GM23338 (cell line): Measurements from ENCODE around the gene MBNL1. TPM values are rescaled to one million over a fixed set of nuclear protein-coding genes. Genes with fewer than 3 reads are reported as not detected.

Experiments
- ATAC-seq: fragments of 200-7000 bp; cut with Tn5 transposase; 3 replicates; pipeline ENCODE4 v1.9.1; 2020
- DNase-seq: peaks from one replicate; pipeline ENCODE4 v3.0.0-alpha.2; 2015; ENCODE audit warnings: low spot score
- H2AFZ ChIP-seq: fragments of 200-600 bp; sonication (generic); 2 replicates; pipeline ENCODE4 v1.8.0; 2016; ENCODE audit warnings: antibody characterized with exemption, mild to moderate bottlenecking, moderate library complexity
- H3F3A ChIP-seq: fragments of 200-600 bp; sonication (generic); replicated peaks from 2 replicates; pipeline ENCODE4 v1.8.0; 2017; ENCODE audit warnings: antibody characterized with exemption, mixed run types, low read depth
- H3K27ac ChIP-seq: fragments of 200-600 bp; sonication (generic); 2 replicates; pipeline ENCODE4 v1.6.1; 2016; ENCODE audit warnings: low read depth
- H3K27me3 ChIP-seq: fragments of 200-600 bp; sonication (generic); 2 replicates; pipeline ENCODE4 v1.8.0; 2016; ENCODE audit warnings: mild to moderate bottlenecking, mixed run types, moderate library complexity; ENCODE audit not compliant: insufficient read depth
- H3K36me3 ChIP-seq: fragments of 200-600 bp; sonication (generic); 2 replicates; pipeline ENCODE4 v1.8.0; 2016; ENCODE audit warnings: mild to moderate bottlenecking; ENCODE audit not compliant: insufficient read depth
- H3K4me1 ChIP-seq: fragments of 200-600 bp; sonication (generic); 2 replicates; pipeline ENCODE4 v1.8.0; 2016; ENCODE audit warnings: mild to moderate bottlenecking, moderate library complexity; ENCODE audit not compliant: insufficient read depth
- H3K4me2 ChIP-seq: fragments of 200-600 bp; sonication (generic); 2 replicates; pipeline ENCODE4 v1.7.1; 2017; ENCODE audit warnings: mixed run types
- H3K4me3 ChIP-seq: fragments of 200-600 bp; sonication (generic); 2 replicates; pipeline ENCODE4 v1.6.1; 2016; ENCODE audit warnings: mixed run types
- H3K79me2 ChIP-seq: fragments of 200-600 bp; sonication (generic); replicated peaks from 2 replicates; pipeline ENCODE4 v1.8.0; 2017; ENCODE audit warnings: mild to moderate bottlenecking; ENCODE audit not compliant: insufficient read depth
- H3K9me2 ChIP-seq: fragments of 200-600 bp; sonication (generic); 2 replicates; pipeline ENCODE4 v1.8.0; 2017; ENCODE audit not compliant: insufficient read depth
- H4K20me1 ChIP-seq: fragments of 200-600 bp; sonication (generic); replicated peaks from 2 replicates; pipeline ENCODE4 v1.8.0; 2017; ENCODE audit warnings: mild to moderate bottlenecking; ENCODE audit not compliant: insufficient read depth
- H3K27ac Mint-ChIP-seq: 2 replicates; pipeline ENCODE4 v1.8.0; 2020; ENCODE audit warnings: inconsistent platforms, mild to moderate bottlenecking, moderate library complexity, mixed read lengths
- H3K27me3 Mint-ChIP-seq: 3 replicates; pipeline ENCODE4 v1.8.0; 2022; ENCODE audit warnings: low read depth, mild to moderate bottlenecking, moderate library complexity, mixed read lengths, inconsistent platforms; ENCODE audit not compliant: insufficient read depth, poor library complexity
- H3K36me3 Mint-ChIP-seq: 3 replicates; pipeline ENCODE4 v1.8.0; 2021; ENCODE audit warnings: low read depth, mild to moderate bottlenecking, inconsistent platforms, moderate library complexity, mixed read lengths
- H3K4me1 Mint-ChIP-seq: 3 replicates; pipeline ENCODE4 v1.8.0; 2020; ENCODE audit warnings: mild to moderate bottlenecking, inconsistent platforms, mixed read lengths
- H3K4me3 Mint-ChIP-seq: 3 replicates; pipeline ENCODE4 v1.8.0; 2021; ENCODE audit warnings: moderate library complexity, mild to moderate bottlenecking, inconsistent platforms, mixed read lengths
- H3K9me3 Mint-ChIP-seq: 3 replicates; pipeline ENCODE4 v1.8.0; 2020; ENCODE audit warnings: moderate library complexity, mild to moderate bottlenecking, inconsistent platforms, mixed read lengths
- CREB1 ChIP-seq: fragments of 250-450 bp; sonication (Bioruptor Pico); IDR thresholded peaks from 2 replicates; pipeline ENCODE4 v1.5.0; 2020; ENCODE audit warnings: low read depth, mild to moderate bottlenecking, moderate library complexity
- CTCF ChIP-seq, 2 experiments: fragments of 200-600 bp in 1 of 2; sonication (generic) in 1 of 2; conservative IDR thresholded peaks; 2 replicates each; pipeline versions ENCODE4 v1.5.1 to v1.6.1; 2016 to 2017; ENCODE audit warnings: antibody characterized with exemption in 2 of 2, low read depth in 2 of 2, mild to moderate bottlenecking in 2 of 2, moderate library complexity in 1 of 2
- EZH2phosphoT487 ChIP-seq: fragments of 200-600 bp; sonication (generic); IDR thresholded peaks from one replicate; pipeline ENCODE4 v1.8.1; 2018; ENCODE audit warnings: antibody characterized with exemption; ENCODE audit not compliant: unreplicated experiment
- JUNB ChIP-seq: IDR thresholded peaks from one replicate; pipeline ENCODE4 v1.6.1; 2016; ENCODE audit warnings: antibody characterized with exemption; ENCODE audit not compliant: unreplicated experiment
- POLR2AphosphoS5 ChIP-seq: IDR thresholded peaks from 2 replicates; pipeline ENCODE4 v1.6.1; 2016; ENCODE audit warnings: antibody characterized with exemption, low read depth
- REST ChIP-seq: IDR thresholded peaks from one replicate; pipeline ENCODE4 v1.6.1; 2018; ENCODE audit warnings: antibody characterized with exemption; ENCODE audit not compliant: unreplicated experiment
- STAT1 ChIP-seq: IDR thresholded peaks from one replicate; pipeline ENCODE4 v1.6.1; 2016; ENCODE audit warnings: antibody characterized with exemption; ENCODE audit not compliant: unreplicated experiment
- ZNF114 ChIP-seq: fragments of 250-450 bp; sonication (Bioruptor Pico); IDR thresholded peaks from 2 replicates; pipeline ENCODE4 v1.5.0; 2020; ENCODE audit warnings: mild to moderate bottlenecking, moderate library complexity
- ZNF331 ChIP-seq: fragments of 250-450 bp; sonication (Bioruptor Pico); IDR thresholded peaks from 2 replicates; pipeline ENCODE4 v1.5.0; 2020; ENCODE audit warnings: low read depth, mild to moderate bottlenecking, moderate library complexity
- polyA plus RNA-seq: library from polyadenylated mRNA; unstranded; fragments of >200 nt; fragmentation: Nextera tagmentation; extraction: Ambion mirVana; gene quantifications from 2 replicates; pipeline ENCODE4 v1.2.1, GENCODE V29; 2016
- total RNA-seq: library from RNA; depleted of rRNA; stranded (reverse); fragments of >200 nt; shearing (Covaris generic); gene quantifications from 2 replicates; pipeline ENCODE4 v1.2.3, GENCODE V29; 2014
- TF ChIP-seq, protein P1 (sequence below): fragments of 250-450 bp; sonication (Bioruptor Pico); IDR thresholded peaks from 2 replicates; pipeline ENCODE4 v1.5.0; 2020; ENCODE audit warnings: mild to moderate bottlenecking, moderate library complexity
- TF ChIP-seq, protein P2 (sequence below): IDR thresholded peaks from 2 replicates; pipeline ENCODE4 v1.6.1; 2016; ENCODE audit warnings: antibody characterized with exemption

The MBNL1 gene
- total and polyA plus RNA-seq, 2 experiments from 2014 or later: 9.4 to 23.2 TPM

DNA sequence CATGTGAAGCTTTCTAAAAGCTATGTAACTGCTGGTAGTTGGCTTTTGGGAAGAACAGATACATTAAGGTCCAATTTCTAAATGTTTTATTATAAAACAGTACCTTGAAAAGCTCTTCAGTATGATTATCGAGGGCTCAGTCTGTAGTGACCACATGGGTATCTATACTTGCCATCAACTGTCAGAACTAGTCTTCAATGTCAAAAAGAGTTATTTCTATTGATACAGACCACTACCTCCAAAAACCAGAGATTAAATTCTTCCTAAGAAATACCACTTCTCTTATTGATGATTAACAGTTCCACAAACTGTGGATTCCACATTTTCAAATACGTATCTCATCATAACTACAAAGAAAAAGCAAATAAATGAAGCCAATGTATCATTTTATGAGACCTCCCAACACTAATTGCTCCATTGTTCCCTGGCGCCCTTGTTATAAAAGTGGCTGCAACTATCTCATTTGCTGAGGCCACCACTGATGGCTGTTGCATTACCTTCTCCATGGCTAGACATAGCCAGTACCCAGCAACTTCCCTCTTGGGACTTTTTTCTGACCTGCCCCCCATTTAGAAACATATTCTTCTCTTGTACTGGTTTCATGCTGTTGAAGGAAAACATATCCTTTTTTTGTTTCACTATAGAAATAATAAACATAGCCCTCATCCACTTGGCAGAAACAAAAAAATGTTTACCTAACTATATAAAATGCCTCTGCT lies 33.9 kb upstream of the MBNL1 start:
- DNase-seq: no peak
- no peaks in the 10 kb centered on the region for H4K20me1 ChIP-seq
- no peak for ATAC-seq
- H3K9me2 ChIP-seq: peaks cover 4% of the 10 kb centered on the region; the same call in 1 of the 2 replicates
- H2AFZ ChIP-seq: no peak overlapping the region
- H3K36me3 ChIP-seq: no peaks in the 10 kb centered on the region
- H3K9me3 Mint-ChIP-seq: no peaks in the 10 kb centered on the region
- H3K27me3 Mint-ChIP-seq: peaks cover 1% of the 10 kb centered on the region
- no peak overlapping the region for H3K27ac Mint-ChIP-seq
- no peaks in the 10 kb centered on the region for H3F3A ChIP-seq
- no peak overlapping the region for H3K4me3 Mint-ChIP-seq
- H3K27ac ChIP-seq: no peak overlapping the region
- TF ChIP-seq CTCF (conservative IDR thresholded peaks at IDR 0.05; ENCODE audit: low read depth in 2 of 2) (no peak), EZH2phosphoT487 (no peak), JUNB (no peak), STAT1 (no peak), ZNF114 (CRISPR knock-in tag) (no peak), CREB1 (CRISPR knock-in tag) (no peak), POLR2AphosphoS5 (no peak), REST (no peak), ZNF331 (CRISPR knock-in tag) (no peak)
- TF ChIP-seq, protein P1, sequence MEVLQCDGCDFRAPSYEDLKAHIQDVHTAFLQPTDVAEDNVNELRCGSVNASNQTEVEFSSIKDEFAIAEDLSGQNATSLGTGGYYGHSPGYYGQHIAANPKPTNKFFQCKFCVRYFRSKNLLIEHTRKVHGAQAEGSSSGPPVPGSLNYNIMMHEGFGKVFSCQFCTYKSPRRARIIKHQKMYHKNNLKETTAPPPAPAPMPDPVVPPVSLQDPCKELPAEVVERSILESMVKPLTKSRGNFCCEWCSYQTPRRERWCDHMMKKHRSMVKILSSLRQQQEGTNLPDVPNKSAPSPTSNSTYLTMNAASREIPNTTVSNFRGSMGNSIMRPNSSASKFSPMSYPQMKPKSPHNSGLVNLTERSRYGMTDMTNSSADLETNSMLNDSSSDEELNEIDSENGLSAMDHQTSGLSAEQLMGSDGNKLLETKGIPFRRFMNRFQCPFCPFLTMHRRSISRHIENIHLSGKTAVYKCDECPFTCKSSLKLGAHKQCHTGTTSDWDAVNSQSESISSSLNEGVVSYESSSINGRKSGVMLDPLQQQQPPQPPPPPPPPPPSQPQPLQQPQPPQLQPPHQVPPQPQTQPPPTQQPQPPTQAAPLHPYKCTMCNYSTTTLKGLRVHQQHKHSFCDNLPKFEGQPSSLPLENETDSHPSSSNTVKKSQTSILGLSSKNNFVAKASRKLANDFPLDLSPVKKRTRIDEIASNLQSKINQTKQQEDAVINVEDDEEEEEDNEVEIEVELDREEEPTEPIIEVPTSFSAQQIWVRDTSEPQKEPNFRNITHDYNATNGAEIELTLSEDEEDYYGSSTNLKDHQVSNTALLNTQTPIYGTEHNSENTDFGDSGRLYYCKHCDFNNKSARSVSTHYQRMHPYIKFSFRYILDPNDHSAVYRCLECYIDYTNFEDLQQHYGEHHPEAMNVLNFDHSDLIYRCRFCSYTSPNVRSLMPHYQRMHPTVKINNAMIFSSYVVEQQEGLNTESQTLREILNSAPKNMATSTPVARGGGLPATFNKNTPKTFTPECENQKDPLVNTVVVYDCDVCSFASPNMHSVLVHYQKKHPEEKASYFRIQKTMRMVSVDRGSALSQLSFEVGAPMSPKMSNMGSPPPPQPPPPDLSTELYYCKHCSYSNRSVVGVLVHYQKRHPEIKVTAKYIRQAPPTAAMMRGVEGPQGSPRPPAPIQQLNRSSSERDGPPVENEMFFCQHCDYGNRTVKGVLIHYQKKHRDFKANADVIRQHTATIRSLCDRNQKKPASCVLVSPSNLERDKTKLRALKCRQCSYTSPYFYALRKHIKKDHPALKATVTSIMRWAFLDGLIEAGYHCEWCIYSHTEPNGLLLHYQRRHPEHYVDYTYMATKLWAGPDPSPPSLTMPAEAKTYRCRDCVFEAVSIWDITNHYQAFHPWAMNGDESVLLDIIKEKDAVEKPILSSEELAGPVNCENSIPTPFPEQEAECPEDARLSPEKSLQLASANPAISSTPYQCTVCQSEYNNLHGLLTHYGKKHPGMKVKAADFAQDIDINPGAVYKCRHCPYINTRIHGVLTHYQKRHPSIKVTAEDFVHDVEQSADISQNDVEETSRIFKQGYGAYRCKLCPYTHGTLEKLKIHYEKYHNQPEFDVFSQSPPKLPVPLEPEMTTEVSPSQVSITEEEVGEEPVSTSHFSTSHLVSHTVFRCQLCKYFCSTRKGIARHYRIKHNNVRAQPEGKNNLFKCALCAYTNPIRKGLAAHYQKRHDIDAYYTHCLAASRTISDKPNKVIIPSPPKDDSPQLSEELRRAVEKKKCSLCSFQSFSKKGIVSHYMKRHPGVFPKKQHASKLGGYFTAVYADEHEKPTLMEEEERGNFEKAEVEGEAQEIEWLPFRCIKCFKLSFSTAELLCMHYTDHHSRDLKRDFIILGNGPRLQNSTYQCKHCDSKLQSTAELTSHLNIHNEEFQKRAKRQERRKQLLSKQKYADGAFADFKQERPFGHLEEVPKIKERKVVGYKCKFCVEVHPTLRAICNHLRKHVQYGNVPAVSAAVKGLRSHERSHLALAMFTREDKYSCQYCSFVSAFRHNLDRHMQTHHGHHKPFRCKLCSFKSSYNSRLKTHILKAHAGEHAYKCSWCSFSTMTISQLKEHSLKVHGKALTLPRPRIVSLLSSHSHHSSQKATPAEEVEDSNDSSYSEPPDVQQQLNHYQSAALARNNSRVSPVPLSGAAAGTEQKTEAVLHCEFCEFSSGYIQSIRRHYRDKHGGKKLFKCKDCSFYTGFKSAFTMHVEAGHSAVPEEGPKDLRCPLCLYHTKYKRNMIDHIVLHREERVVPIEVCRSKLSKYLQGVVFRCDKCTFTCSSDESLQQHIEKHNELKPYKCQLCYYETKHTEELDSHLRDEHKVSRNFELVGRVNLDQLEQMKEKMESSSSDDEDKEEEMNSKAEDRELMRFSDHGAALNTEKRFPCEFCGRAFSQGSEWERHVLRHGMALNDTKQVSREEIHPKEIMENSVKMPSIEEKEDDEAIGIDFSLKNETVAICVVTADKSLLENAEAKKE (CRISPR knock-in tag): no peak
- TF ChIP-seq, protein P2, sequence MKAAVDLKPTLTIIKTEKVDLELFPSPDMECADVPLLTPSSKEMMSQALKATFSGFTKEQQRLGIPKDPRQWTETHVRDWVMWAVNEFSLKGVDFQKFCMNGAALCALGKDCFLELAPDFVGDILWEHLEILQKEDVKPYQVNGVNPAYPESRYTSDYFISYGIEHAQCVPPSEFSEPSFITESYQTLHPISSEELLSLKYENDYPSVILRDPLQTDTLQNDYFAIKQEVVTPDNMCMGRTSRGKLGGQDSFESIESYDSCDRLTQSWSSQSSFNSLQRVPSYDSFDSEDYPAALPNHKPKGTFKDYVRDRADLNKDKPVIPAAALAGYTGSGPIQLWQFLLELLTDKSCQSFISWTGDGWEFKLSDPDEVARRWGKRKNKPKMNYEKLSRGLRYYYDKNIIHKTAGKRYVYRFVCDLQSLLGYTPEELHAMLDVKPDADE: no peak
- H3K4me1 Mint-ChIP-seq: peaks cover 2% of the 10 kb centered on the region; the same call in 2 of the 3 replicates
- H3K36me3 Mint-ChIP-seq: no peaks in the 10 kb centered on the region
- H3K4me2 ChIP-seq: no peak overlapping the region
- no peaks in the 10 kb centered on the region for H3K79me2 ChIP-seq
- no peaks in the 10 kb centered on the region for H3K27me3 ChIP-seq
- H3K4me3 ChIP-seq: no peak overlapping the region
- no peaks in the 10 kb centered on the region for H3K4me1 ChIP-seq
